Activated B cell treated with CpG ODN at 0.5 μM for 24 hours (primary cell): ENCODE results near the gene RXRA. TPM values are rescaled to one million over a fixed set of nuclear protein-coding genes. Genes with fewer than 3 reads are reported as not detected.

Experiments used
- ATAC-seq: fragments of 200-7000 bp; cut with Tn5 transposase; one replicate; pipeline ENCODE4 v1.10.0; 2021; ENCODE audit warnings: low read depth, mild to moderate bottlenecking, moderate library complexity
- CTCF ChIA-PET: fragments of 350-600 bp; sonication (Branson Sonifier 250); formaldehyde crosslinking; loops from one replicate; lab custom pipeline; 2021; ENCODE audit warnings: antibody characterized with exemption; lab: Charles Lee
- POLR2A ChIA-PET: fragments of 350-600 bp; sonication (Branson Sonifier 250); formaldehyde crosslinking; loops from one replicate; lab custom pipeline; 2021; ENCODE audit warnings: antibody characterized with exemption; lab: Charles Lee
- DNase-seq: peaks from one replicate; pipeline ENCODE4 v3.0.0; 2022
- H3K27ac Mint-ChIP-seq: one replicate; pipeline ENCODE4 v1.8.0; 2020; ENCODE audit warnings: mixed read lengths
- H3K27me3 Mint-ChIP-seq: one replicate; pipeline ENCODE4 v1.8.0; 2021; ENCODE audit warnings: mixed read lengths
- H3K36me3 Mint-ChIP-seq: one replicate; pipeline ENCODE4 v1.8.0; 2021; ENCODE audit warnings: low read depth, mixed read lengths
- H3K4me1 Mint-ChIP-seq: one replicate; pipeline ENCODE4 v1.8.0; 2021; ENCODE audit warnings: mixed read lengths
- H3K4me3 Mint-ChIP-seq: one replicate; pipeline ENCODE4 v1.8.0; 2020; ENCODE audit warnings: mild to moderate bottlenecking, mixed read lengths
- H3K9me3 Mint-ChIP-seq: one replicate; pipeline ENCODE4 v1.8.0; 2020; ENCODE audit warnings: mixed read lengths
- CTCF ChIP-seq: fragments of 200-600 bp; IDR thresholded peaks from one replicate; pipeline ENCODE4 v1.8.0; 2022; ENCODE audit warnings: antibody characterized with exemption, mild to moderate bottlenecking
- intact Hi-C: fragments of 100-400 bp; cut with micrococcal nuclease; formaldehyde crosslinking; loops from one replicate; pipeline ENCODE4 v1.15.1; 2024
- total RNA-seq: library from RNA; stranded (reverse); gene quantifications from 2 replicates; pipeline ENCODE4 v1.2.3, GENCODE V29; 2022

Gene RXRA
- total RNA-seq, 1 donor from 2014 or later, result 5.0 TPM

GRCh38 chr9:134321946-134322741 lies 4.1 kb upstream of the RXRA start:
- no peak for DNase-seq
- POLR2A ChIA-PET, result no interaction called here
- intact Hi-C loops, result loop anchor here (10.0 kb wide), 1 partner anchor 123 kb away; no protein-coding TSS in a partner anchor

GRCh38 chr9:134322781-134323241 lies 3.4 kb upstream of the RXRA start:
- POLR2A ChIA-PET, result no interaction called here

More at GRCh38 chr9:134321946-134322741, 4.1 kb upstream of the RXRA start:
- H3K9me3 Mint-ChIP-seq, result no peaks in the 10 kb centered on the region
- no peak overlapping the region for H3K4me3 Mint-ChIP-seq
- TF ChIP-seq CTCF, result no peak
- no peaks in the 10 kb centered on the region for H3K36me3 Mint-ChIP-seq
- peaks cover 5% of the 10 kb centered on the region for H3K4me1 Mint-ChIP-seq
- CTCF ChIA-PET, result no interaction called here
- H3K27ac Mint-ChIP-seq, result no peak overlapping the region
- H3K27me3 Mint-ChIP-seq, result no peaks in the 10 kb centered on the region
- no peak for ATAC-seq

GRCh38 chr9:134323741-134324358 lies 2.4 kb upstream of the RXRA start:
- ChIA-PET CTCF (no interaction called here), POLR2A (no interaction called here)
- Mint-ChIP-seq H3K36me3 (no peaks in the 10 kb centered on the region), H3K4me1 (peaks cover 7% of the 10 kb centered on the region), H3K27me3 (no peaks in the 10 kb centered on the region), H3K27ac (no peak overlapping the region), H3K4me3 (peak overlapping the region; percentile 35), H3K9me3 (no peaks in the 10 kb centered on the region)
- no peak for DNase-seq
- ATAC-seq, result no peak
- intact Hi-C loops, result loop anchor here (10.0 kb wide), 1 partner anchor 121 kb away; no protein-coding TSS in a partner anchor
- TF ChIP-seq CTCF, result no peak

More at GRCh38 chr9:134322781-134323241, 3.4 kb upstream of the RXRA start:
- ATAC-seq (no peak), DNase-seq (no peak)
- Mint-ChIP-seq H3K9me3 (no peaks in the 10 kb centered on the region), H3K36me3 (no peaks in the 10 kb centered on the region), H3K27ac (no peak overlapping the region), H3K27me3 (no peaks in the 10 kb centered on the region), H3K4me3 (no peak overlapping the region), H3K4me1 (peaks cover 7% of the 10 kb centered on the region)
- intact Hi-C loops, result loop anchor here (10.0 kb wide), 1 partner anchor 122 kb away; no protein-coding TSS in a partner anchor
- no peak for TF ChIP-seq CTCF
- CTCF ChIA-PET, result no interaction called here

- ChIA-PET POLR2A (interaction anchor here (1.4 kb wide), 1 partner anchor 160 kb away, joined by 5 read pairs; the partner anchor contains the start of gene RNU6ATAC), CTCF (no interaction called here)
- no peak for TF ChIP-seq CTCF
- H3K27ac Mint-ChIP-seq, result peak overlapping the region; percentile 73
- no peaks in the 10 kb centered on the region for H3K9me3 Mint-ChIP-seq
- ATAC-seq, result no peak
- H3K4me3 Mint-ChIP-seq, result peak overlapping the region; percentile 74
- H3K27me3 Mint-ChIP-seq, result no peaks in the 10 kb centered on the region
- peaks cover 7% of the 10 kb centered on the region for H3K4me1 Mint-ChIP-seq
- no peak for DNase-seq
- intact Hi-C loops, result loop anchor here (5.0 to 10.0 kb wide), 3 partner anchors 68 to 257 kb away; partner anchors contain the start of gene BRD3
- H3K36me3 Mint-ChIP-seq, result no peaks in the 10 kb centered on the region
Observed at GRCh38 chr9:134324359-134325095, 1.7 kb upstream of the RXRA start.
